Activated CD4-positive, alpha-beta T cell treated with anti-CD3 and anti-CD28 coated beads, Interleukin-2, amount 10 ng/mL, durations not matched to agents 24 days and 14 days (primary cell): ENCODE data around the gene SORD. TPM values are rescaled to one million over a fixed set of nuclear protein-coding genes. Genes with fewer than 3 reads are reported as not detected.

ENCODE experiments used
- total RNA-seq: library from RNA; stranded (reverse); gene quantifications from 2 replicates; pipeline ENCODE4 v1.2.3, GENCODE V29; 2022

The SORD gene
- total RNA-seq, 1 donor from 2014 or later, result 28.0 TPM

Other genes with a start within 250 kb of the SORD start
- not detected in 2 replicates for gene TERB2, start 66.5 kb upstream of the SORD start, total RNA-seq
- 0.05 TPM in 1 of 2 replicates, not detected in the other for gene DUOX2, start 91.0 kb downstream of the SORD start, total RNA-seq
- not detected in 2 replicates for gene DUOXA2, start 91.1 kb downstream of the SORD start, total RNA-seq
- not detected in 2 replicates for gene DUOXA1, start 106.7 kb downstream of the SORD start, total RNA-seq
- gene DUOX1, start 106.8 kb downstream of the SORD start, total RNA-seq, result 0.02 and 0.14 TPM in 2 replicates
- 14.4 and 16.1 TPM in 2 replicates for gene SHF, start 164.8 kb downstream of the SORD start, total RNA-seq
- not detected in 2 replicates for gene SLC28A2, start 229.0 kb downstream of the SORD start, total RNA-seq